Measurements from ENCODE around the gene ATG4B.

Gene ATG4B

DNA sequence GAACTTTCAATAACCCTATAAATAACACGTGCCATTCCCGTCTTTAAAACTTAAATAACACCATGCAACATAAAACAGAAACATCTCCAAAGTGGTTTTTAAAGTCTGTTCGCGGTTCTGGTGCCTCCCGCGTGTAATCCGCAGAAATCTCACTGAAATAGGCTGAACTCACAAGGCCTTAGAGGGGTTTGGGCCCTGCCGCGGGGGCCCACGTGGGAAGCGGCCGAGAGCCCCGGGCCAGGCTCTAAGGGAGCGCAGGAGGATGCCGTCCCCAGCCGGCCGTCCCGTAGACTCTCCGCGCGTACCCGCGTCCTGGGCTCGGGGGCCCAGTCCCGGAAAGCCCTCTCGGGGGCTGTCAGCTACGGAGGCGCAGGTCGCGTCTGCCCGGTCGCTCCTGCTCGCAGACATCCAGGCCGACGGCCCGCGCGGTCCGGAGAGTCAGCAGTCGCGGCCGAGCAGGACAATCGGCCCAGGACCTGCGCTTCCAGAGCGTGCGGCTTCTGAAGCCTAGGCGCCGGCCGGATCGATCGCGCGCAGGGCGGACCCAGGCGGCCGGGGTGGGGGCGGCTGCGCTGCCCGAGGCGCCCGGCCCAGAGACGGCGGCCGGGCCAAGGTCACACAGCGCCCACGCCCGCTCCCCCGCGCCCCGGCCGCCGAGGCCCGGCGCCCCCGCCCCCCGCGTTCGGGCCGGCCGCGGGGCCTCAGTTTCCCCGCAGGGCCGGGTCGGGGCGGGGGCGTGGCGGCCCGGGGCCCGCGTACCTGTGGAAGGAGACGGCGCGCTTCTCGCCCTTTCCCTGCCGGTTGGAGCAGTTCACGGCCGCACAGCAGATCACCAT lies 1.1 kb upstream of the ATG4B start:
- TF ChIP-seq CTCF (conservative IDR thresholded peaks at IDR 0.05; ENCODE audit: low read depth, low read length), result no peak
- peaks cover 22% of the 10 kb centered on the region for H3K4me1 ChIP-seq (ENCODE audit: low read depth, poor library complexity, severe bottlenecking)
- H3K79me2 ChIP-seq (ENCODE audit: insufficient read depth, low read depth), result peaks cover 61% of the 10 kb centered on the region
- H4K20me1 ChIP-seq (ENCODE audit: insufficient read depth), result peaks cover 8% of the 10 kb centered on the region; the same call in 1 of the 2 replicates
- H2AFZ ChIP-seq (ENCODE audit: low read depth), result peak overlapping the region; percentile 70
- peak overlapping the region; percentile 56 for H3K27ac ChIP-seq
- no peaks in the 10 kb centered on the region; the same call in 1 of the 2 replicates for H3K36me3 ChIP-seq (ENCODE audit: insufficient read depth)
- H3K4me3 ChIP-seq (IDR thresholded peaks at IDR 0.05; ENCODE audit: insufficient read depth, low read depth, low read length), result peak overlapping the region; percentile 92
- H3K4me2 ChIP-seq, result peak overlapping the region; percentile 78
- H3K27me3 ChIP-seq (ENCODE audit: insufficient read depth, low read depth), result no peaks in the 10 kb centered on the region
- peak overlapping the region; percentile 73 for H3K9ac ChIP-seq

- Histone ChIP-seq H3K4me1 (ENCODE audit: low read depth, poor library complexity, severe bottlenecking) (peaks cover 27% of the 10 kb centered on the region), H3K79me2 (ENCODE audit: insufficient read depth, low read depth) (peaks cover 74% of the 10 kb centered on the region), H3K36me3 (ENCODE audit: insufficient read depth) (no peaks in the 10 kb centered on the region; the same call in 1 of the 2 replicates), H4K20me1 (ENCODE audit: insufficient read depth) (peaks cover 8% of the 10 kb centered on the region; the same call in 1 of the 2 replicates), H3K9ac (peak overlapping the region; percentile 91; the same call in 1 of the 2 replicates), H3K4me2 (peak overlapping the region; percentile 66), H3K27ac (peak overlapping the region; percentile 79), H3K27me3 (ENCODE audit: insufficient read depth, low read depth) (no peaks in the 10 kb centered on the region), H2AFZ (ENCODE audit: low read depth) (peak overlapping the region; percentile 83), H3K4me3 (IDR thresholded peaks at IDR 0.05; ENCODE audit: insufficient read depth, low read depth, low read length) (peak overlapping the region; percentile 58)
- no peak for TF ChIP-seq CTCF (conservative IDR thresholded peaks at IDR 0.05; ENCODE audit: low read depth, low read length)
Measured at GRCh38 chr2:241637795-241638660, 535 bp downstream of the ATG4B start.

GRCh38 chr2:241638940-241639339 lies 1.4 kb downstream of the ATG4B start:
- H4K20me1 ChIP-seq (ENCODE audit: insufficient read depth), result peaks cover 8% of the 10 kb centered on the region; the same call in 1 of the 2 replicates

More at GRCh38 chr2:241638940-241639339, 1.4 kb downstream of the ATG4B start:
- Histone ChIP-seq H3K27me3 (ENCODE audit: insufficient read depth, low read depth) (no peaks in the 10 kb centered on the region), H2AFZ (ENCODE audit: low read depth) (no peak overlapping the region), H3K9ac (no peak overlapping the region), H3K36me3 (ENCODE audit: insufficient read depth) (no peaks in the 10 kb centered on the region; the same call in 1 of the 2 replicates), H3K79me2 (ENCODE audit: insufficient read depth, low read depth) (peaks cover 79% of the 10 kb centered on the region), H3K27ac (no peak overlapping the region), H3K4me3 (IDR thresholded peaks at IDR 0.05; ENCODE audit: insufficient read depth, low read depth, low read length) (no peak overlapping the region), H3K4me1 (ENCODE audit: low read depth, poor library complexity, severe bottlenecking) (peaks cover 27% of the 10 kb centered on the region), H3K4me2 (peak overlapping the region; percentile 66)
- no peak for TF ChIP-seq CTCF (conservative IDR thresholded peaks at IDR 0.05; ENCODE audit: low read depth, low read length)
